HG03575 (cell line): ENCODE results near the gene PODXL2.

Source experiments
- ATAC-seq: cut with Tn5 transposase; IDR thresholded peaks from one replicate; pipeline ENCODE4 v1.9.1; 2021; ENCODE audit not compliant: unreplicated experiment, insufficient number of reproducible peaks, low FRiP score; ENCODE audit errors: extremely low read depth

The PODXL2 gene

DNA sequence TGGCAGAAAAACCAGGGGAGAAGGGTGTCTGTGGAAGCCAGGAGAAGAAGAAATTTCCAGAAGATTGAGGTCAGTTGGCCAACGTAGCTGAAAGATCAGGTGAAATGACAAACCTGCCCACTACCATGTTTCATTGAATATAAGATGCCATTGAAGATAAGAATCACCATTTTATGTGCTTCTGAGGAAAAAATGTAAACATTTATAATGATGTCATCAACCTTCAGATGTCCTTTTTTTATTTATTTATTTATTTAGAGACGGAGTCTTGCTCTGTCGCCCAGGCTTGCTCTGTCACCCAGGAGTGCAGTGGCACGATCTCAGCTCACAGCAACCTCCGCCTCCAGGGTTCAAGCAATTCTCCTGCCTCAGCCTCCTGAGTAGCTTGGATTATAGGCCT, 4.9 kb upstream of the PODXL2 start:
- ATAC-seq: no peak

DNA sequence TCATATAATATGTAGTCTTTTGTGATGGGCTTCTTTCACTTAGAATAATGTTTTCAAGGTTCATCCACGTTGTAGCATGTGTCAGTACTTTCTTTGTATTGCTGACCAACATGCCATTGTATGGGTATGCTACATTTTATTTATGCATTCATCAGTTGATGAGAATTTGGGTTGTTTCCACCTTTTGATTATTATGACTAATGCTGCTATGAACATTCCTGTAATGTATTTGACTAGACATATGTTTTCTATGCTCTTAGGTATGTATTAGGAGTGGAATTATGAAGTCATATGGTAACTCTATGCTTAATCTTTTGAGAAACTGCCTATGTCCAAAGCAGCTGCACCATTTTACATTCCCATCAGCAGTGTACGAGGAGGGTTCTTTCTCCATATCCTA, 3.2 kb upstream of the PODXL2 start:
- no peak for ATAC-seq

DNA sequence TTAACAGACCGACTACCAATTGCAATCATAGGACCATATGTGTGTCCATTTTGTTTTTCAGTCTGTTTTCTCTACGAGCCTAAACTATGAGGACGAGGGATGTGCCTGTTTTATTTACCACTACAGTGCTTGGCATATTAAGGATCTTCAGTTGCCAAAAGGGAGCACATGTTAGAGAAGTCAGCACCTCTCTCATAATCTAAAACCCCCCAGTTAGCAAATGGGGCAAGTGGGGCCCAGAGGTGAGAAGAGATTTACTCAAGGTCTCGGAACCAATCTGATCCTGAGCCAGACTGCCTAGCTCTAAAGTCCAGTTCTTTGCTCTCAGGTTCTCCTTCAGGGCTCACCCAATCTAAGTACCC, 578 bp upstream of the PODXL2 start:
- ATAC-seq: no peak

DNA sequence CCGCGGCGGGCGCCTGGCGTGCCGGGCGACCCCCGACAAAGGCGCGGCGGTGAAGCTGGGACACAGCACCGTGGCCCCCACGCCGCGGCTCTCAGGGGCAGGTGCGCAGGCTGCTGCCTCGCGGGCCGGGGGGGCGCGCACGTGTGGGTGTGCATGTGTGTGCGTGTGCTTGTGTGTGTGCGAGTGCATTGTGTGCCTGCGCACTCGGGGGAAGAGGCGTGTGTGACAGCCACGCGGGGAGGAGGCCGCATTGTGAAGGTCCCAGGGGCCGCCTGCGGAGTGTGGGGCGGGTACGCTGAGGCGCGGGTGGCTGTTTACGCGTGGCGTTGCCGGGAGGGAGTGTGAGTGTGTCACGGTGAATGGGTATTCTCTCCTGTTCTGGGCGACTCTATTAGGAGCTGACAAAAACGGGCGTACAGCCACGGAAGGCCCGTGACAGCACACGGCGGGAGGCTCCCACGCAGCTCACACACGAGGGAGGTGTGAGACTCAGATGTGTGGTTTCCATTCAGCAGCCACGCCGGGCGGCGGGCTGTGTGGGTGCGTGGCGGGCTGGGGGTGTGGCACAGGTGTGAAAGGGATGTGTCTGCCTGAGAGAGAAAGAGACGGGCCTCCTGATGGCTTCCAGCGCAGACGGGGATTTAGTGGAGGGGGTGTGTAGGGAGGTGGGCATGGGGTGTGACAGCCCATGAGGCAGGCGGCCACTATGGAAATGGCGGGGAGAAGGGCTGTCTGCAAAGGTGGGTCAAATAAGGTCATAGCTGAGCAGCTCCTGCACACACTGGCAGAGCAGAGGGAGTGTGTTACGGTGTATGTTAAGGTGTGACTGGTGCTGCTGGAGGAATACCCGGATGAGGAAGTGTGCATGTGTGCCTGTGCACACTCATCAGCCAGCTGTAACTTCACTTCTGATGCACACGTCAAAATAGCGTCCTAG, 750 bp downstream of the PODXL2 start:
- no peak for ATAC-seq

- no peak for ATAC-seq
Measured at GRCh38 chr3:127630811-127631714, 2.1 kb downstream of the PODXL2 start.

- ATAC-seq: no peak
Measured at GRCh38 chr3:127632035-127632820, 3.2 kb downstream of the PODXL2 start.

- no peak for ATAC-seq
Measured at GRCh38 chr3:127634653-127635052, 5.7 kb downstream of the PODXL2 start.

- ATAC-seq: no peak
Measured at GRCh38 chr3:127637546-127637945, 8.6 kb downstream of the PODXL2 start.

GRCh38 chr3:127637971-127638370, 9.0 kb downstream of the PODXL2 start:
- ATAC-seq: no peak

DNA sequence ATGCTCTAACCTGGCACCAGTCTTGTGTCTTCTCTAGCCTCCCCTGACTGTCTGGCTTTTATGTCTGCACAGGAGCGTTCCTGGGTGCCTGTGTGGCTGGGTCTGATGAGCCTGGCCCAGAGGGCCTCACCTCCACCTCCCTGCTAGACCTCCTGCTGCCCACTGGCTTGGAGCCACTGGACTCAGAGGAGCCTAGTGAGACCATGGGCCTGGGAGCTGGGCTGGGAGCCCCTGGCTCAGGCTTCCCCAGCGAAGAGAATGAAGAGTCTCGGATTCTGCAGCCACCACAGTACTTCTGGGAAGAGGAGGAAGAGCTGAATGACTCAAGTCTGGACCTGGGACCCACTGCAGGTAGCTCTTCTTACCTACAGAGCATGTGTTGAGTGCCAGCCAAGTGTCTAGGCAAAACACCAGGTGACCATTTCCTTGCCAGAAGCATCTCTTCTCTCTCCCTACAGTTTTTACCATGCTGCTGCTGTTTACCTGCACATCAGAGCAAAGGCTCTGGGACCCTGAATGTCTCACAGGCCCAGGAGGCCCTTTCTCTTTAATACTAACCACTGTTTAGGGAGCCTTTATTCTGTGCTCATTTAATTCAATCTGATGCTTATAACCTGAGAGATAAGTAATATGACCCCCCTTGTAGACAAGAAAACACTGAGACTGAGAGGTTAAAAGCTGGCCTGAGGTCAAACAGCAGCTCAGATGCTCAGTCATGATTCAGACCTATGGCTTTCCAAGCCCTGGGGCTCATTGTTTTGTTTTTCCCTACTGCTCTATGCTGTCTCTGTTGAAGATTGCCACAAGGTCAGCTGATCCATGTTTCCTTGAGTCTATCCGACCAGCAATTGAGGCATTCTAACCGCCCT, 10.4 kb downstream of the PODXL2 start:
- no peak for ATAC-seq

DNA sequence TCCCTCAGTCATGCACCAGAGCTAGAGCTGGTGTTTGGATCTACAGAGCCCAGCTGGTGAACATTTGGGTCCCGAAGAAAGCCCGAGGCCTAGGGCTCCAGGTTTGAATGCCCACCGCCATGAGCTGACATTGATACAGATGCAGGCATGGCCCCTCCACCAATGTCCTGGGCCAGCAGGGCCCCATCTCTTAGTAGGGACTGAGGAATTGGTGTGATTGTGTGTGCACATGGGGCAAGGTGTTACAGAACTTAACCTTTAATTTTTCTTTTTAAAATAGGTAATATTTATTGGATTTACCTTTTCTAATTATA, 11.0 kb downstream of the PODXL2 start:
- no peak for ATAC-seq

GRCh38 chr3:127644641-127645370, 15.8 kb downstream of the PODXL2 start:
- no peak for ATAC-seq

GRCh38 chr3:127645371-127646015, 16.5 kb downstream of the PODXL2 start:
- no peak for ATAC-seq

DNA sequence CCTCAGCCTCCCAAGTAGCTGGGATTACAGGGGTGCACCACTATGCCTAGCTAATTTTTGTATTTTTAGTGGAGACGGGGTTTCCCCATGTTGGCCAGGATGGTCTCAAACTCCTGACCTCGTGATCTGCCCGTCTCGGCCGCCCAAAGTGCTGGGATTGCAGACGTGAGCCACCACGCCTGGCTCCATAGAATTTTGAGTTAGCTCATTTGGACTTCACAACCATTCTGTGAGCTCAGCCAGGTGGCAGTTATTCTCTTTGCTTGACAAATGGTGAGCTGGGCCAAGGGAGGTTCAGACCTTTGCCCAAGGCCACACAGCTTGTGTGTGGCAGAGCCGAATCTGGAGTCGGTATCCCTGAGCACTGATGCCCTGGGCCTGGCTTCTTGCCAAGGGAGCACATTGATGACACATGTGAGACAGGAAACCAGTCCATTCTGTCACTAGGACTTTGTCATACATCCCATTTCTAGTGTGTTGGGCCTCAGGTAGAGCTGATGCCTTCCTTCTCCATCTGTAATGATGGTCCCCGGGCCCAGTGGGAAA, 17.6 kb downstream of the PODXL2 start:
- no peak for ATAC-seq

DNA sequence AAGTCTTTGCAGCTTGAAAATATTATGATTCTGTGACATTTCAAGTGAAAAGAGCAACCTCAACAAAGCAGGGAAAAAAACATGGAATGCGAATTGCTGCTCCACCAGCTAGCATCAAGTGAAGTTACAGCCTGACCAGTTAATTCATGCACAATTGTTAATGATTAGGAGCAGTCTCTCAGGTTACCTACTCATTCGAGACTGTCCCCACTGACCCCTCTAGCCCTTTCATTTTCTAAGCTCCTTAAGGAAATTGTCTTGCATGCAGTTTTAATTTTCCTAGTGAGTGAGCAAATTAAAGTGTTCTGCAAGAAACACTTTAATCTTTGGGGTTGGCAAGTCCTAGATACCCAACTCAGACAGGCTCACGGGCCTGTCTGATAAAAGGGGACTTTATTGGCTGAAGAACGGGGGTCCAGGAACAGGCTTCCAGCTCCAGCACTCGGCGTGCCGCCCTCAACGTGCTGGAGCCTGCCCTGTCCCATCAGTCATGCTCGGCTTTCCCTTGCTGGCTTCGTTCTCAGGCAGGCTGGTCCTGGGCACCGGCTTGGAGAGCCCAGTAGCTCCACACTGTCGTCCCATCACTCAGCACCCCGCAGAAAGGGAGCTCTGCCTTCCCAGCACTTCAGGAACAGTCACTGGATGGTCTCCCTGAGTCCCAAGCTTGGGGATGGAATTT, 18.3 kb downstream of the PODXL2 start:
- no peak for ATAC-seq

DNA sequence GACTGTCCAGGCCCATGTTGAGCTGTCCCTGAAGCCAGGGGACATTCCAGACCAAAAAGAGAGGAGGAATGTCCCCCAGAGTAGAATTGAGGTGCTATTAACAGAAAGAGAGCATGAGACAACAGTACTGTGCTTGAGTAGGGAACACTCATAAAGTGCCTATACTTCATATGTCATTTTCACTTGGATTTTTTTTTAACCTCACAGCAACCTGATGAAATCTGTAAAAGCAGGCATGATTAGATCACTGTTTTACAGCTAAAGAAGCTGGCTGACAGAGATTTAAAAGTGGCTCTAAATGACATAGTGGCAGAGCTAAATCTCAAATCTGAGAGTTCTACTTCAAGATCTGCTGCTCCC, 18.8 kb downstream of the PODXL2 start:
- no peak for ATAC-seq

DNA sequence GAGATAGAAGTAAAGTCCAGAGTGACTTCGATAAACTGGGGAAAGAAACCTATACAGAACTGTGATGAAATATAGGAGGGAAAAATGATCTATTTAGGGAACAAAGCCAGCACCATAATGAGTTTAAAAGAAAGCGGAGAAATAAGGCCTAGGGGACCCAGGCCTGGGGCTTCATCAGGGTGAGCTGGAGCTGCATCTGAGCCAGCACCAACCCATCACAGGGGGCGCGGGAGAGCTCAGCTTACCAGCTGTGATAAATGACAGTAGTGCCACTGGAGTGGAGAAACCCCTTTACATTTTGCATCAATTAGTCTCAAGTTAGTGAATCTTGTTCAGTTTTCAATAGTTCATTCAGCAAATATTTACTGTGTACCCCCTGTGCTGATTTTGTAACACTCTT, 21.3 kb downstream of the PODXL2 start:
- no peak for ATAC-seq
